GM18861 (cell line): ENCODE results near the gene RIC8A.
"Not testable (repeated sequence)": the region's sequence is repeated elsewhere in the genome, so short reads cannot be mapped to it uniquely, and the experiment has no call there.

Experiments used
- ATAC-seq: cut with Tn5 transposase; IDR thresholded peaks from one replicate; pipeline ENCODE4 v1.9.1; 2021; ENCODE audit not compliant: unreplicated experiment

RIC8A gene

GRCh38 chr11:207208-207862 is at the start of gene RIC8A, which contains the start of gene BET1L:
Gene RIC8A, plus strand, starts transcription at chr11:207708. Its CDS starts 1,147 bp downstream, at chr11:208855.
Gene BET1L, minus strand, starts transcription at chr11:207399. Its CDS starts 78 bp downstream, at chr11:207321.
- ATAC-seq, result peak; percentile 71

- ATAC-seq, result not testable (repeated sequence)
Measured at GRCh38 chr11:180242-180641, 27.3 kb upstream of the RIC8A start.

- not testable (repeated sequence) for ATAC-seq
Measured at GRCh38 chr11:189200-189783, 18.2 kb upstream of the RIC8A start.

GRCh38 chr11:189843-190311 is 17.6 kb upstream of the RIC8A start:
- peak; percentile 87 for ATAC-seq

GRCh38 chr11:190546-190945 is 17.0 kb upstream of the RIC8A start:
- not testable (repeated sequence) for ATAC-seq

GRCh38 chr11:191490-192478 is 15.7 kb upstream of the RIC8A start:
- ATAC-seq, result not testable (repeated sequence)

GRCh38 chr11:192674-193128 is 14.8 kb upstream of the RIC8A start, which contains the start of gene SCGB1C1:
Gene SCGB1C1, plus strand, starts transcription at chr11:193078. Its CDS starts 22 bp downstream, at chr11:193100.
- ATAC-seq, result not testable (repeated sequence)

- ATAC-seq, result not testable (repeated sequence)
Measured at GRCh38 chr11:193481-193880, 14.0 kb upstream of the RIC8A start.

- ATAC-seq, result no peak
Measured at GRCh38 chr11:196786-197731, 10.4 kb upstream of the RIC8A start.

- ATAC-seq, result no peak
Measured at GRCh38 chr11:197741-198235, 9.7 kb upstream of the RIC8A start.

- no peak for ATAC-seq
Measured at GRCh38 chr11:198236-198806, 9.2 kb upstream of the RIC8A start.

GRCh38 chr11:199004-199581 is 8.4 kb upstream of the RIC8A start:
- no peak for ATAC-seq

GRCh38 chr11:199782-200181 is 7.7 kb upstream of the RIC8A start:
- no peak for ATAC-seq

GRCh38 chr11:200224-201003 is 7.1 kb upstream of the RIC8A start:
- no peak for ATAC-seq

GRCh38 chr11:201966-202365 is 5.5 kb upstream of the RIC8A start:
- ATAC-seq, result no peak

- no peak for ATAC-seq
Measured at GRCh38 chr11:202490-202889, 5.0 kb upstream of the RIC8A start.

- ATAC-seq, result no peak
Measured at GRCh38 chr11:203056-203944, 4.2 kb upstream of the RIC8A start.
